ENCODE results near the gene PSIP1.
A peak's percentile ranks its signal among the peaks of the same experiment; 100 is the strongest.
"Not testable (repeated sequence)": the region's sequence is repeated elsewhere in the genome, so short reads cannot be mapped to it uniquely, and the experiment has no call there.

The PSIP1 gene

GRCh38 chr9:15501803-15502202 is 9.0 kb downstream of the PSIP1 start:
- DNase-seq, result no peak

- peak in 2 of 3 experiments; percentile 10 to 62 for DNase-seq
Measured at GRCh38 chr9:15501179-15501578, 9.6 kb downstream of the PSIP1 start.

GRCh38 chr9:15499139-15499538 is 11.6 kb downstream of the PSIP1 start:
- no peak for DNase-seq

GRCh38 chr9:15498246-15498995 is 12.3 kb downstream of the PSIP1 start:
- DNase-seq, result no peak

GRCh38 chr9:15492485-15493150 is 18.2 kb downstream of the PSIP1 start:
- DNase-seq, result no peak

- DNase-seq, result no peak
Measured at GRCh38 chr9:15491950-15492349, 18.8 kb downstream of the PSIP1 start.

- DNase-seq, result peak in 1 of 3 experiments; percentile 18
Measured at GRCh38 chr9:15485836-15486666, 24.7 kb downstream of the PSIP1 start.

GRCh38 chr9:15484802-15485201 is 26.0 kb downstream of the PSIP1 start:
- DNase-seq, result no peak

- no peak for DNase-seq
Measured at GRCh38 chr9:15482146-15482545, 28.6 kb downstream of the PSIP1 start.

- DNase-seq, result peak in 1 of 3 experiments; percentile 3
Measured at GRCh38 chr9:15480028-15480427, 30.7 kb downstream of the PSIP1 start.

- no peak for DNase-seq
Measured at GRCh38 chr9:15475923-15476536, 34.7 kb downstream of the PSIP1 start.

GRCh38 chr9:15469862-15470261 is 40.9 kb downstream of the PSIP1 start:
- peak in 1 of 3 experiments; percentile 45 for DNase-seq

GRCh38 chr9:15469406-15469805 is 41.4 kb downstream of the PSIP1 start:
- peak in 2 of 3 experiments; percentile 19 to 78 for DNase-seq

- peak in 2 of 3 experiments; percentile 5 to 63 for DNase-seq
Measured at GRCh38 chr9:15468145-15468544, 42.6 kb downstream of the PSIP1 start.

- no peak for DNase-seq
Measured at GRCh38 chr9:15461601-15462000, 49.2 kb downstream of the PSIP1 start.

- DNase-seq, result no peak
Measured at GRCh38 chr9:15461056-15461455, 49.7 kb downstream of the PSIP1 start.

- peak in 1 of 3 experiments; percentile 5 for DNase-seq
Measured at GRCh38 chr9:15453956-15454355, 56.8 kb downstream of the PSIP1 start.

GRCh38 chr9:15444141-15444540 is 66.6 kb downstream of the PSIP1 start:
- no peak for DNase-seq

- DNase-seq, result not testable (repeated sequence)
Measured at GRCh38 chr9:15442264-15442663, 68.5 kb downstream of the PSIP1 start.

- DNase-seq, result not testable (repeated sequence)
Measured at GRCh38 chr9:15441841-15442240, 68.9 kb downstream of the PSIP1 start.

- no peak for DNase-seq
Measured at GRCh38 chr9:15438891-15439290, 71.9 kb downstream of the PSIP1 start.

- DNase-seq, result no peak
Measured at GRCh38 chr9:15433661-15434060, 77.1 kb downstream of the PSIP1 start.

- no peak for DNase-seq
Measured at GRCh38 chr9:15433191-15433590, 77.6 kb downstream of the PSIP1 start.

All from NCI-H1417 (cell line).